HG03354 (cell line): ENCODE measurements around the gene NDUFAF7.
"Not testable (repeated sequence)": the region's sequence is repeated elsewhere in the genome, so short reads cannot be mapped to it uniquely, and the experiment has no call there.

ENCODE experiments used
- ATAC-seq: cut with Tn5 transposase; IDR thresholded peaks from one replicate; pipeline ENCODE4 v1.9.1; 2021; ENCODE audit warnings: mild to moderate bottlenecking; ENCODE audit not compliant: unreplicated experiment, poor library complexity, severe bottlenecking

The NDUFAF7 gene

DNA sequence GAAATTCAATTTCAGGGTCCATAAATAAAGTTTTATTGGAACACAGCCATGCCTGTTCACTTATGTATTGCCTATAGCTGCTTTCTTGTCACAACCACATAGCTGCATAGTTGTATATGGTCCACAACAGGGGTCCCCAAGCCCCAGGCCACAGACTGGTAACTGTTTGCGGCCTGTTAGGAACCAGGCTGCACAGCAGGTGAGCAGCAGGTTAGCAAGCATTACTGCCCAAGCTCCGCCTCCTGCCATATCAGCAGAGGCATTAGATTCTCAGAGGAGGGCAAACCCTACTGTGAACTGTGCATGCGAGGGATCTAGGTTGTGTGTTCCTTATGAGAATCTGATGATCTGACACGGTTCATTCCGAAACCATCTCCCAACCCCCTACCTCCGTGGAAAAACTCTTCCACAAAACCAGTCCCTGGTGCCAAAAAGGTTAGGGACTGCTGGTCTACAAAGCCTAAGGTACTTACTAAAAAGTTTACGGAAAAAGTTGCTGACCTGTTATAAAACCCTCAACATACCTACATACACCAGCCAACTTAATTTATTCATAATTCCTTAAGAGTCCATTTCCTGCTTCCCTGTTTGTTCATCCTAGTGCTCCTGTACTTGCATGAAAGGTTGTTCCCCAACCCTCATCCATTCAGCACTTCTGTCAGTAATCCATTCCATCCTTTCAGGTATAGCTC is 40.1 kb downstream of the NDUFAF7 start:
- ATAC-seq, result no peak

DNA sequence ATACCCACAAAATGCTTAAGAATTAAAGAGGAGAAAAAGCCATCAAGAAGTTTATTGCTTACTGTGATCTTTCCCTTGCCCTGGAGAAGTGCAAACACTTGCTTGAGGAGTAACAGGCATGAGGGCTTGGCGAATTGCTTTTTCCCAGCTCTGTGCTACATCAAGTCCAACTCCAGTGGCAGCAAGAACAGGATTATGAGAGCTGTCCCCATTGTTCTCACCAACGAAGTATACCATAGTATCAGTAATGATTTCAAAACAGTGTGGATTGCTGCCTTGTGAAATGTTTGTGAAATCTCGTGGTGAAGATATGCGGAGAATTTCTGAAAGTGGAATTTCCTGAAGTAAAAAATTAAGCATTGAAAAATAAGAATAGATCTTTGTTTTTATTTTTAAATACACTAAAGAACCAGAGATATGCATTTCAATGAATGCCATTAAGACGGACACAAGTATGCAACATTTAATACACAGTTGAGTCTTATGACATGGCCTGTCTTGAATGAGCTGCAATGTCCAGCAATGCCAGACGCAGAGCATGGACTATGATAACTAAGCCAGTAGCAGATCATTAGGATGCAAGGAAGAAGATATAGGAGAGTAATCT is 43.0 kb downstream of the NDUFAF7 start:
- ATAC-seq, result no peak

GRCh38 chr2:37276291-37276690 is 44.8 kb downstream of the NDUFAF7 start:
- no peak for ATAC-seq

- ATAC-seq, result no peak
These were observed 50.5 kb downstream of the NDUFAF7 start for GRCh38 chr2:37281916-37282315.

DNA sequence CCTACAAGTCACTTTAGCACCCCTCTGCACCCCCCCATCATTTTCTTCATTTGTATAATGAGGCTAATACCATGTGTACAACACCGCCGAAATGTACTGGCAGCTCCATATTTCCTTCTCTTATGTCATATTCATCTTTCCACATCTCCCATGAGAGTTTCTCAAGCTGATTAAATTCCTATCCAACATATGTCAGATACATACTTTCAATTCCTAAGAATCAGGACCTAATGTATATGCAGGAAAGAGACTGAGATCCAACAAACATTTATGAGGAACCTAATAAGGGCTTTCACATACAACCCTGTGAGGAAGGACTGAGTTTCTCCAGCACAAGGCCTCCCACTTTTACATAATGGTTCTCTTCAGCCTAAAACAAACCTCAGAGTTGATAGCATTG is 51.3 kb downstream of the NDUFAF7 start:
- no peak for ATAC-seq

DNA sequence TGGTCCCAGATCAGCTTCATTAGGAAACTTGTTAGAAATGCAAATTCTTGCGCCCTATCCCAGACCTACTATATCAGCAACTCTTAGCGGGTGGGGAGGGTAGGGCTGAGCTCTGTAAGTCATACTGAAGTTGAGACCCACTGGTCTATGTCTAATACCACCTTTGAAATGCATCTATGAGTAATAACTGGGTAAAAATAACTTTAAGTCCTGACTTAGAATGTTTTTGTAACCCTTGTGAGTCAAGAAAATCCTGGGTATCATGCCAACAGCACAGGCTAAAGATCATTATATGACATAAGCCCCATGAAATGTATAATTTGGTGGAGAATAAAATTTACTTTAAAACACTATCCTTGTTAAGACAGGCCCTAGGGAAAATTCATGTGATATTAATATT is 51.7 kb downstream of the NDUFAF7 start:
- no peak for ATAC-seq

DNA sequence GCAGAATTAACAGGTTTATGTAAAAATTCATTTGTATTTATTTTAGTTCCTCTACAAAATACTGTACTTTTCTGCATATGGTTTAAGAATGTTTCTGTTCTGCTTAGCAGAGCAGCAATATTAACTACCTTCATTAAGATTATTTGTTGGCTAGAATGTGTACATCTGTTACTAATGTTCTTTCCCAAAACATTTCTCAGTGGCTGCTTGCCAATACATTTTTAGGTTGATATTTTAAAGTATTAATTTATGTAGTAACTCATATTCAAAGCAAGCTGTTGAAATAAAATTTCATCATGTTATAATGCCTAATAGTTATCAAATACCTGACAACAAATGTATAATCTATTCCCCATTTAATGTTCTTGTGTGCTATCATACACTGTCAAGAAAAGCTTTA is 52.9 kb downstream of the NDUFAF7 start:
- ATAC-seq, result no peak

- no peak for ATAC-seq
These were observed 56.5 kb downstream of the NDUFAF7 start for GRCh38 chr2:37287966-37288365.

DNA sequence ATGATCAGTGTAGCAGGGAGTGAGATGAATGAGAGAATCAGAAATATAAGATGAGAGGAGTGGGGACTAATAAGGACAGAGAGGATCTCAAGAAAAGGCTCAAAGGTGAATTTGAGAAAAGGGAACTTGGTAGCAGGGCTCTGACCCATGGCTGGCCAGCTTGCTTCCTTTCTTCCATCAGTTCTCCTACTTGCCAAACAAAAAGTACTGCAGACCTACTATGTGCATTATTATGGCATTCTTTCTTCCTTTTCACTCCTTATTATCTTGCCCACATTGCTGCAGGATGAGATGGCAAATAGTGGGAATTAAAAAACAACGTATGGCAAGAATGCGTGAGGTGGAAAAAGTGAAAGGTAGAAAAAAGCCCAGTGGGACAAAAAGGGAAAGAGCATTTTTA is 60.2 kb downstream of the NDUFAF7 start:
- ATAC-seq, result no peak

GRCh38 chr2:37294858-37295257 is 63.4 kb downstream of the NDUFAF7 start:
- not testable (repeated sequence) for ATAC-seq

GRCh38 chr2:37295469-37296073 is 64.1 kb downstream of the NDUFAF7 start:
- ATAC-seq, result no peak

DNA sequence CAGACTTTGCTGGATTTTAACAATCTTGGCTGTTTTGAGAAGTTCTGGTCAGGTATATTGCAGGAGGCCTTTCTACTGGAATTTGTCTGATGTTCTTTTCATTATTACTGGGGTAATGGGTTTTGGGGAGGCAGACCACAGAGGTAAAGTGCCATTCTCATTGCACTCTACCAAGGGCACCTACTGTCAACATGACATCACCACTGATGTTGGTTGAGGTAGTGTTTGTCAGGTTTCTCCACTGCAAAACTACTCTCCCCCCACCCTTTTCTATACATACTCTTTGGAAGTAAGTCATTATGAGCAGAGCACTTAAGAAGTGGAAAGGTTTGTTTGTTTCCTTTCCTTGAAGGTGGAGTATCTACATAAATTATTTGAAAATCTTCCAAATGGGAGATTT is 66.2 kb downstream of the NDUFAF7 start:
- ATAC-seq, result no peak
